HEK293T (cell line): ENCODE data around the gene LARGE1.

Source experiments
- ELF4 ChIP-seq: fragments of 450-650 bp; IDR thresholded peaks from 2 replicates; pipeline ENCODE4 v1.6.1; 2017; ENCODE audit warnings: antibody characterized with exemption
- L3MBTL2 ChIP-seq: fragments of 450-650 bp; conservative IDR thresholded peaks from 2 replicates; pipeline ENCODE4 v1.6.1; 2016; ENCODE audit warnings: mild to moderate bottlenecking
- LEF1 ChIP-seq: fragments of 450-650 bp; IDR thresholded peaks from 2 replicates; pipeline ENCODE4 v1.6.1; 2017; ENCODE audit warnings: mild to moderate bottlenecking, borderline replicate concordance

GRCh38 chr22:33684087-33684486 lies 236.2 kb downstream of the LARGE1 start:
- TF ChIP-seq ELF4 (no peak), L3MBTL2 (no peak), LEF1 (no peak)
